GM18499 (cell line): Measurements from ENCODE around the gene NELFB.
"Not testable (repeated sequence)": the region's sequence is repeated elsewhere in the genome, so short reads cannot be mapped to it uniquely, and the experiment has no call there.

Experiments used
- ATAC-seq: cut with Tn5 transposase; IDR thresholded peaks from one replicate; pipeline ENCODE4 v1.9.1; 2021; ENCODE audit warnings: moderate number of reproducible peaks; ENCODE audit not compliant: insufficient read depth, unreplicated experiment

NELFB gene

DNA sequence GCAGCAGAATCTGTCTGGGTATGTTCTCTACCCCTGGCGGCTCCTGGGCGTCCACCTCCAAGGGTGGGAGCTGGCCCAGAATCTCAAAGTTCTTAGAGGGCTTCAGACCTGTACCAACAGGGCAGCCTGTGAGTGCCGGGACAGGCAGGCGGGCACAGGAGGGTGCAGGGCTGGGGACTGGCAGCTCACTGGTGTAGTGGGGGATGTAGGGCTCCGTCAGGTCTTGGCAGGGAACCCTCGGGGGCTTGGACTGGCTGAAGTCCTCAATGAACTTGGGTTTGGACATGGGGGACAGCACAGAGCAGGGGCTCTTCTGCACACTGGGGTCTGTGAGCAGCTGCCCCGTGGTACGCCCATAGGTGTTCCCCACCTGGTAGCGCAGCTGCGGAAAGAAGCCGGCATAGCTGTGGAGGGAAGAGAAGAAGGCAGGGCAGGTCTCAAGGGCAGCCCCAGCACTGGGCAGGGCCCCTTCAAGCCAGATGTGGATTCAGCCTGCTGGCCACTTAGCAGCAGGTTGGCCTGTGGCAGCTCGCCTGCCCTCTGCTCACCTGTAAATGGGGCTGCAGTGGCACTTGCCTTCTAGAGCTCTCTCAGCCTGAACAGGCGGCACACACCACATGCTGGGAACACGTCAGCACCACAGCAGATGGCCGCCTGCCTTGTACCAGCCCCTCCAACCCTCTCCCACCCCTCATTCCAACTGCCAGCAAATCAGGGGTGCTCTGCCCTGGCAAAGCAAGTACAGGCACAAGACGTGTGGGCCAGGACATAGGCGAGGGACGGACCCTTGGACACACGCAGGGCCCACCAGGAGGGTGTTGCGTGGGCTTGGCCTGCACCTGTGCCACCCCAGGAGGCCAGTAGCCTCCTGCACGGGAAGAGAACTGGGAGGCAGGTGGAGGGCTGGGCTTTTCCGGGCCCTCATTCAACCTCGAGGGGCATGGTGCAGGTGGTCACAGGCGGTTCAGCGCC, 9.4 kb upstream of the NELFB start:
- ATAC-seq, result no peak

DNA sequence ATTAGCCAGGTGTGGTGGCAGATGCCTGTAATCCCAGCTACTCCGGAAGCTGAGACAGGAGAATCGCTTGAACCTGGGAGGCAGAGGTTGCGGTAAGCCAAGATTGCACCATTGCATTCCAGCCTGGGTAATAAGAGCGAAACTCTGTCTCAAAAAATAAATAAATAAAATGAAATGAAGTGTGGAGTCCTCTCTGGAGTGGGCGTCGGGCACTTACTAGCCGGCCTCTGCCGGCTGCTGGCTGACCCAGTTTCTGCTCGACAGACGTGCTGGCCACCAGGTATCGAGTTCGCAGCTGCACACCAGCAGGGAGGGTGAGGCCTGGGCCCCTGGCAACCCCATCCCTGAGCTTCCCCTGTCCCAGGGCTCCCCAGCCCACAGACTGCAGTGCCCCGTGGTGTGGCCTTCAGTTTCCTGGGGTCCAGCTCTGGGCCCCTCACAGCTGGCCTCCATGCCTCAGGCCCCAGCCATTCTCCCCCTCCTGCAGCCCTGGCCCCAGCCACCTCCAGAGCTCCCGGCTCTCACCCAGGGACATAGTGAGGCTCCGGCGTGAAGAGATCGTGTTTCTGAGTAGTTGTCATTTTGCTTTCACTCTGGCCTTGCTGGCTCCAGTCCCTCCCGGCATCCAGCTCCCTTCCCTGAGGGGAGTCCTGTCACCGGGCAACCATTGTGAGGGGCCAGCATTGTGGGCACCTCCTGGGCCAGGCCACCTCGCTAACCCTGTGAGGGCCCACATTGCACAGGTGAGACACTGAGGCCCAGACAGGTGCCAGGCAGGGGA, 7.8 kb upstream of the NELFB start:
- ATAC-seq, result no peak

DNA sequence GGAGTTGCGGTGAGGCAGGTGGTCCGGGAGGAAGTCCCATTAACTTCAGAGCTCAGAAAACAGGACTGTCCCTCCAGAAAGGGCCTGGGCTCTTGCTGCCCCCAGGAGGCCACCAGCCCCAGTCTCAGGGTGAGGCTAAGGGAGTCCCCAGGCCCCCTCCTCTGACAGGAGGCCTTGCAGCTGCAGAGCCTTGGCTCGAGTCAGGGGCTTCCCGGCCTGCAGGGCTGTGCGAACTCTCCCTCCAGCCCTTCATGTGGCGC, 7.3 kb upstream of the NELFB start:
- ATAC-seq, result no peak

DNA sequence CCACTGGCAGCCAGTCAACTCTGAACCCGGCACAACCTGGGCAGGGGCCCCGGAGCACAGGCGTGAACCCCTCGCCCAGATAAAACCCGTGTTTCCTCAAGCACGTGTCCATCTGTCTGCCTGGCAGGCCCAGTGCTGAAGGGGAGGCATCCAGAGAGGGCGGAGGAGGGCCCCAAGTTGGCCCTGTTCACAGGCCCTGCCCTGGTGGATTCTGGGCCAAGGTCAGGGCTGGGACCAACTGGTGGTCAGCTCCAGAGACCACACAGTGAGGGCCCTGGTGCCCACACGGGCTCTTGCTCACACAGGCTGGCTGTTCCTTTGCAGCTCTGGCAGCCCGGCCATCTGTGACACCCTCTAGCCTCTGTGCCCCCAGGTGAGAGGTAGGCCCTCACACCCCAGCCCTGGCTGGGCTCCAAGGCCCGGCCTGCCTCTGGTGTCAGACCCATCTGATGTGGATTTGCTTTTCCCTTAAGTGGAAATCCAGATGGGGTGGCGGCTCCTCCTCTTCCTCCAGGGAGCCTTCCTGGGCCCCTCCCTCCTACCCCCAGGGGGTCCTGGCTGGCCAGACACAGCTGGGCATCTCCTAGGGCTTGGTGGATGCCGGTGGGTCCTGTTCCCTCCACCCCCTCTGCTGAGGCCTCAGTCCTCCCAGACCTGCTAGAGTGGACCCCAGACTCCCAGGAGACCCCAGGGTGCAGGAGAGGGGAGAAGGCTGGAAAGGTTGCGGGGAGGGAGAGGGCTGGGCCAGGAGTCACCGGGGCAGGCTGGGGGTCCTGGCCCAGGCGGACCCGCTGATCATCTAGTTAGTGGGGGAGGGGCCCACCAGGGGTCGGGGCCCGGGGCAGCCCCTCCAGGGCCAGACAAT, 4.6 kb upstream of the NELFB start:
- ATAC-seq, result no peak

DNA sequence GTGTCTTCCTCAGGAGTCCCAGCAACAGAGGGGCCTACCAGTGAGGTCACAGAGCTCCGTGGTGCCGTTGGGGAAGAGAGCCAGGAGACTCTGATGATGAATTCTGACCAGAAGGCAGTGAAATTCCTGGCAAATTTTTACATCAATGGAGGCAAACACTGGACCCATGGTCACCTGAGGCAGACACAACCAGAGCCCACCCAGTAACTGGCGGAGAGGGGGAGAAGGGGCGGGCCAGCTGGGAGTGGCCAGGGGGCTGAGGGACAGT, 4.0 kb upstream of the NELFB start, which contains the start of gene STPG3:
Gene STPG3, plus strand, starts transcription at position 93 of the 268 bp plus-strand sequence. Its CDS starts 1 bp downstream, at position 94.
- ATAC-seq, result no peak

DNA sequence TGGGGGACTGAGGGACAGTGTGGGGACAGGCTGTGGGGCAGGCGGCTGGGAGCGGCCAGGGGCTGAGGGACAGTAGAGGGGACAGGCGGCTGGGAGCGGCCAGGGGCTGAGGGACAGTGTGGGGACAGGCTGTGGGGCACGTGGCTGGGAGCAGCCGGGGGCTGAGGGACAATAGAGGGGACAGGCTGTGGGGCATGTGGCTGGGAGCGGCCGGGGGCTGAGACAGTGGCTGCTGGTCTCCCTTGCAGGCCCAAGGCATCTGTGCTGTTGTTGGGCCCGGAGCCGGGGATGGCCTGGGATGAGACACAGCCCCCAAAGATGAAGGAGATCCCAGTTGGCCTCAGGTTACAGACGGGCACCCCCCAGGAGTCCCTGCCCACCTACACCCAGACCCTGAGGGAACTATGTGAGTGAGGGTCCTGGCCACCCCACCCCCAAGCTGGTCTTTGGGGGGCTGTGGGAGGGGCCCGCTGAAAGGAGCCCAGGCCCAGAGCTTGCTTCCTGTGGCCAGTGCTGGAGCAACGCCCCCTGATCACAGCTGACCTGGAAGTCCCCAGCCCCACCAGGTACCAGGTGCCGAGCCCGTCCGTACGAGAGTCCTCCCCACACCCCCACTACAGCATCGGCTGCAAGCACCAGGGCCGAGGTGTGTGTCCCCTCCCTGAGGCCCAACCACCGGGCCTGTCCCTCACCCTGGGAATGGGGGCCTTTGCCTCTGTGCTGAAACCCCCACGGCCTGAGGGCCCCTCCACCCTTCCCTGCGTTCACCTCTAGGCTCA, 3.4 kb upstream of the NELFB start:
- no peak for ATAC-seq

DNA sequence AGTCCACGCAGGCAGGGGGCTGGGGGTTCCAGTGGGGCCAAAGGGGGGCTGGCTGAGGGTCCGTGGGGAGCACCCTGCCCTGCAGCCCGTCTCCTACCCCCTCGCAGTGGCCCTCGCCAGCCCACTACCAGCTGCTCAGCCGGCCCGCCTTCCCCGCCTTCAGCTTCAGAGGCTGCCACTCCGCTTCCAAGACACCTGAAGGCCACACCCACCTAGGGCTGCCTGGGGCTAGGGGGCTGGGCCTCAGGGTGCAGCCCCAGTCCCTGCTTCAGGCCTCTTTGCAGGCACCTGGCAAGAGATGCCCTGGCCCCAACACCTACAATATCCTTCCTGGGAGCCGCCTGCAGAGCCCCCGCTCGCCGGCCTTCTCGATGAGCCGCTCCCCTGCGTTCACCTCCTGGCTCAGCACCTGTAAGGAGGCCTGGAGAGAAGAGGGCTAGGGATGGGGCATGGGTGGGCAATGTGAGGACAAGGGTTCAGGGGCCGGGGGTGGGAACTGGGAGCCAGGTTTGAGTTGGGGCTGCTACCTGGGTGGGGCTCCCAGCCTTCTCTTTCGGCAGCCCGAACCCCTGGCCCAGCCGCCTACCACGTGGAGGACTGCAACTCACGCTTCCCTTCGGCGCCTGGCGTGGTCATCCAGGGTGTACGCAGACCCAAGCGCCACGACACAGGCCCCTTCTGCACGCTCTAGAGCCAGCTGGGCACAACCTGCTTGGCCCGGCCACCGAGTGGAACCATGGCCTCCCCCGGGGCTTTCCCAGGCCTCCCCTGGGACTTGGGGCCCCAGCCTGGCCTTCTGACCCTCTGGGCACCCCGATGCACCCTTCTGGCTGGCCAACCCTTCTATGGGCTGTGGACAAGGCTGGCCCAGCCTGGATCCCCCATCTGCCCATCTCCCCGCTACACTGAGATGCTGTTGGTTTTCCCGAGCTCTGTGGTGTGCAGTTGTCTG, 2.3 kb upstream of the NELFB start:
- ATAC-seq, result no peak

DNA sequence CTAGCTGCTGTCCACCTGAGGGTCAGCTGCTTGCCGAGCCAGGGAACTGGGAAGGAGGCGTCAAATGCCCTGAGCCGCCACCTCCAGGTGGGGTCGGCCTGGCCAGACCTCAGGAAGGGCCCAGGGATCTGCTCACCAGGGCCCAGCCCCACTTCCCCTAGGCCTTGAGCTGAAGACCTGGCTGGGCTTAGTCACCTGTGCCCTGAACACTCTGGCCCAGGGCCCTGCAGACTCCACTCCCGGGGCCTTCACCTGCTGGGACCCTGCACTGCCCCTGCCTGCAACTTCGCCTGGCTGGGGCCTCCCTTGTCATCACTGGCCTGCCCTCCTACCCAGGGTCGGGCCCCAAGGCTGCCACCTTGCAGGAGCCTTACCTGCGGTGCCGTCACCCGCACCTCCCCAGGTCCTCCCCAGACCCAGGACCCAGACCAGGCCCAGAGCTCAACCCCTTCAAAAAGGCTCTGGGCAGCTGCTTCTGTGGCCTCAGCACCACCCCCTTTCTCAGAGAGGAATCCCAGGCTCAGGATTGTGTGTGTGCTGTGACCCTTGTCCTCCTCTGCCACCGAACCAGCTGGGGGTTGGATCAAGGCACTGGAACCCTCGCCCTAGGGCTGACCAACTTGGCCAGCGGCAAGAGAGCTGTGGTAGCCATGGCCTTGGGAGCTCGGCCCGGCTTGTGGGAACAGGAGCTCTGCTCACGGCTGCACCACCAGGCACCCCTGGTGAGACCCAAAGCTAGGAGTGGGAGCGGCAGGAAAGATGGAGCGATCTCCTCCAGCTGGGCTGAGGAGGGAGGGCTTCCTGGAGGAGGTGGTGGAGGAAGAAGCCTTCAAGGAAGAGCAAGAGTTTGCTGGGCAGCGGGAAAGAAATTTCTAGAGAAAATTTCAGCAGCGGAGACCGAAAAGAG, 1.2 kb upstream of the NELFB start:
- no peak for ATAC-seq

DNA sequence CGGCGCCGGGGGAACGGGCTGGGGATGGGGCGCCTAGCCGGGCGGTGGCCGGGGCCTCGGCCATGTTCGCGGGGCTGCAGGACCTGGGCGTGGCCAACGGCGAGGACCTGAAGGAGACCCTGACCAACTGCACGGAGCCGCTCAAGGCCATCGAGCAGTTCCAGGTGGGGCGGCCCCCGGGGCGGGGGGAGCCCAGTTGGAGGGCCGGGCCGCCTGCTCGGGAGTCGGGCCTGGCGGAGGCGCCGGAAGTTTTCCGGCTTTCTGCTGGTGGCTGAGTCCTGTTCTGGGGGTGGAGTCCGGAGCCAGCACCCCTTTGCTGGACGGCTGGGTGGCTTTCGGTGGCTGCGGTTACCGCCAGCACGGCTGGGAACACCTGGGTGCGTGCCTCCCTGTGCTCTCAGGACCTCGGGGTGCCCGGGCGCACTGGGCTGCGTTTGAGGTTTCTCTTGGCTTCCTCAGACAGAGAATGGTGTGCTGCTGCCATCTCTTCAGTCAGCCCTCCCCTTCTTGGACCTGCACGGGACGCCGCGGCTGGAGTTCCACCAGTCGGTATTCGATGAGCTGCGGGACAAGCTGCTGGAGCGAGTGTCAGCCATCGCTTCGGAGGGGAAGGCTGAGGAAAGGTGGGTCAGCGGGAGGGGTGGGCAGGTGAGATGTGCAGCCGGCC, 454 bp downstream of the NELFB start:
- no peak for ATAC-seq

DNA sequence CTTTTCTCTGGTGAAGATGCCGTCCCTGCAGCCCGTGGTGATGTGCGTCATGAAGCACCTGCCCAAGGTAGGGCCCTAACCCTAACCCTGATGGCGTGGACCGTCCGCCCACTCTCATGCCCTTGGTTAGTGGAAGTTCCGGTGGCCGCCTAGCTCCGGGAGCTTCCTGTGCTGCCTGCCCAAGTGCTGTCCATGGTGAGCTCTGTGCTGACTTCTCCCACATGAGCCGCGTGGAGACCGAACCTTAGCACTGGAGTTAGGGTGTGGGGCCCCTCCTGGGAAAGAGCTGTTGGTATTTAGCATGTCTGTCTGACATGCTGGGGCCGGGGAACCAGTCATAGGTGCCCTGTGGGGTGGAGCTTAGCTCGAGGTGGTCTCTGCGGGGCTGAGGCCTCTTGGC, 1.2 kb downstream of the NELFB start:
- no peak for ATAC-seq

DNA sequence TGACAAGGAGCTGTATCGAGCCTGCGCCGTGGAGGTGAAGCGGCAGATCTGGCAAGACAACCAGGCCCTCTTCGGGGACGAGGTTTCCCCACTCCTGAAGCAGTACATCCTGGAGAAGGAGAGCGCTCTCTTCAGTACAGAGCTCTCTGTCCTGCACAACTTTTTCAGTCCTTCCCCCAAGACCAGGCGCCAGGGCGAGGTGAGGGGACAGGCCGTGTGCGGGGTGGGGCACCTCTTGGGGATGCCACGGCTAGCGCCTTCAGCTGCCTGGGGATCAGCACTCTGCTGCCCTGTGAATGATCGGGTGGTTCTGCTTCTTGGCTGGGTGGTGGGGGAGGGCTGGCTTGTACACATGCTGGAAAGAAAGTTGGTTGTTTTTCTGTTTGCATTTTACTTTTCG, 1.7 kb downstream of the NELFB start:
- ATAC-seq, result no peak

DNA sequence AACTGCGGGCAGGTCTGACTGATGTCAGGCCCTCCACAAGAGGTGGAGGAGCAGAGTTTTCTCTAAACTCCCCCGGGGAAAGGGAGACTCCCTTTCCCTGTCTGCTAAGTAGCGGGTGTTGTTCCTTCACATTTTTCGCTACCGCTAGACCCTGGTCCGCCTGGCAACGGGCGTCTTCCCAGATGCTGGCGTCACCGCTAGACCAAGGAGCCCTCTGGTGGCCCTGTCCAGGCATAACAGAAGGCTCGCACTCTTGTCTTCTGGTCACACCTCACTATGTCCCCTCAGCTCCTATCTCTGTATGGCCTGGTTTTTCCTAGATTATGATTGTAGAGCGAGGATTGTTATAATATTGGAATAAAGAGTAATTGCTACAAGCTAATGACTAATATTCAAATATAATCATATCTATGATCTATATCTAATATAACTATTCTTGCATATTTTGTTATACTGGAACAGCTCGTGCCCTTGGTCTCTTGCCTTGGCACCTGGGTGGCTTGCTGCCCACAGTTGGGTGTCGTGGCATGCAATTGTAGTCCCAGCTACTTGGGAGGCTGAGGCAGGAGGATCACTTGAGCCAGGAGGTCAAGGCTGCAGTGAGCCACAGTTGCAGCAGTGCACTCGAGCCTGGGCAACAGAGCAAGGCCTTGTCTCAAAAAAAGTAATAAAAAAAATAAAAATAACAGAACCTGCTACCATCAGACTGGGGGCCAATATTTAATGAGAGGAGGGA, 7.2 kb downstream of the NELFB start:
- not testable (repeated sequence) for ATAC-seq

DNA sequence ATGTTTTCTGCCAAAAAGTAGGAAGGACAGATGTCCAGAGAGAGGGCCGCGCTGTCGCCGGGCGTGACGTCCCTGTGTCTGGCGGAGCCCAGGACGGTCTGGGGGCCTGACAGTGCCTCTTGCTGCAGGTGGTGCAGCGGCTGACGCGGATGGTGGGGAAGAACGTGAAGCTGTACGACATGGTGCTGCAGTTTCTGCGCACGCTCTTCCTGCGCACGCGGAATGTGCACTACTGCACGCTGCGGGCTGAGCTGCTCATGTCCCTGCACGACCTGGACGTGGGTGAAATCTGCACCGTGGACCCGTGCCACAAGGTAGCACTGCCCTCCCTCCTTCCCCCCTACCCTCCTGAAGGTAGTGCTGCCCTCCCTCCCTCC, 7.8 kb downstream of the NELFB start:
- no peak for ATAC-seq

DNA sequence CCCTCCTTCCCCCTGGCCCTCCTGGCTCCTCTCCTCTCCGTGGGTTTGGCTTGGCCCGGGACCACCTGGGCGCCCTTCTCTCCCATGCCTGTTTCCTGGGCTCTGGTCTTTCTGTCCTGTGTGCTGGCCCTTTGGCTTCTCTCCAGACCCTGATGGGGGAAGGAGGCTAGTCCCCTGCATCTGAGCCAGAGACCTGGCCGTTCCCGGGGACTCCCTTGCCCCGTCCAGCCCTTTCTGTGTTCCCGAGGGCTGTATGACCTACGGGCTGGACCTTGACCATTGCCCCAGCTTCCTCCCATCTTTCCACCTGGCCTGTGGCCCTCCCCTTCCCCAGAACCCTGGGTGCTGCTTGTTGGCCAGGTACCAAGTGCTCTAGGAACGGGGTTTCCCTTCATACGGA, 8.4 kb downstream of the NELFB start:
- ATAC-seq, result no peak

DNA sequence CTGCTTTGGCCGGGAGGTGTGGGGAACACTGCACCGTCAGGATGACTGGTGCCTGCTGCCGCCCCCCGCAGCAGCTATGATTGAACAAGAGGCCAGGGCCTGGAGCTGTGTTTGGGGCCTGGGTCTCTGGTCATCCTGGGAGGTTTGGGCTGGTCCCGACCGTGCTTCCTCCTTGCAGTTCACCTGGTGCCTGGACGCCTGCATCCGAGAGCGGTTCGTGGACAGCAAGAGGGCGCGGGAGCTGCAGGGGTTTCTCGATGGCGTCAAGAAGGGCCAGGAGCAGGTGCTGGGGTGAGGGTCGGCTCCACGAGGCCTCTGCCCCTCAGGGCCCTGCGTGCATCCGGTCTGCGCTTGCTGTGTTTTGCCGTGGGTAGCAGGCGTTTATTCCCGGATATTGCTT, 8.9 kb downstream of the NELFB start:
- no peak for ATAC-seq

DNA sequence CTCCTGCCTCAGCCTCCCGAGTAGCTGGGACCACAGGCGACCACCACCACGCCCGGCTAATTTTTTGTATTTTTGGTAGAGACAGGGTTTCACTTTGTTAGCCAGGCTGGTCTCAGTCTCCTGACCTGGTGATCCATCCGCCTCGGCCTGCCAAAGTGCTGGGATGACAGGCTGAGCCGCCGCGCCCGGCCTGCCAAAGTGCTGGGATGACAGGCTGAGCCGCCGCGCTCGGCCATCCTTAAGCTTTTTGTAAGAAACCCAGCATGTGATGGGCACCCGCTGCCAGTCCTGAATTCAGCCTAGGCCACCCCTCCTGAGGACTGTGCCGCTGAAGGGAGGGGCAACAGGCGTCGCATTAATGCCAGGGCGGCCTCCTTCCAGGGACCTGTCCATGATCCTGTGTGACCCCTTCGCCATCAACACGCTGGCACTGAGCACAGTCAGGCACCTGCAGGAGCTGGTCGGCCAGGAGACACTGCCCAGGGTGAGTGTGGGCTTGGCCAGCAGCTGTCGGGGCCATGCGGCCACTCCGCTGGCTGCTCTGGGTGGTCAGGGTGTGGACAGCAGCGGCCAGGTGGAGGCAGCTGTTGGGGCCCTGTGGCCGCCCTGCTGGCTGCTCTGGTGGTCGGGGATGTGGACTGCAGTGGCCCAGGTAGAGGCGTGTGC, 10.5 kb downstream of the NELFB start:
- ATAC-seq, result no peak

DNA sequence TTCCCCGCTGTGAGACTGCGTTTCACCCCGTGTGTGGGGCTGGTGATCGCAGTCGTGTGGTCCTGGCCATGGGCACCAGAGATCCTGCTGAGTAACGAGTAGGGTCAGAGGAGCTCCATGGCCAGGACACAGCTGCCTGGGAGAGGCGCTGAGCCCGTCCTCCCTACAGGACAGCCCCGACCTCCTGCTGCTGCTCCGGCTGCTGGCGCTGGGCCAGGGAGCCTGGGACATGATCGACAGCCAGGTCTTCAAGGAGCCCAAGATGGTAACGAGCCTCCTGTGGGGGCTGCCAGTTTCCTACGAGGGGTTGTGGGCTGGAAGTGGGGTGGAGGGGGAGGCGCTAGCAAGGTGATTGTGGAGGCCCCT, 11.0 kb downstream of the NELFB start:
- ATAC-seq, result no peak
